ENCODE measurements around the gene ZNF470.

ZNF470 gene

DNA sequence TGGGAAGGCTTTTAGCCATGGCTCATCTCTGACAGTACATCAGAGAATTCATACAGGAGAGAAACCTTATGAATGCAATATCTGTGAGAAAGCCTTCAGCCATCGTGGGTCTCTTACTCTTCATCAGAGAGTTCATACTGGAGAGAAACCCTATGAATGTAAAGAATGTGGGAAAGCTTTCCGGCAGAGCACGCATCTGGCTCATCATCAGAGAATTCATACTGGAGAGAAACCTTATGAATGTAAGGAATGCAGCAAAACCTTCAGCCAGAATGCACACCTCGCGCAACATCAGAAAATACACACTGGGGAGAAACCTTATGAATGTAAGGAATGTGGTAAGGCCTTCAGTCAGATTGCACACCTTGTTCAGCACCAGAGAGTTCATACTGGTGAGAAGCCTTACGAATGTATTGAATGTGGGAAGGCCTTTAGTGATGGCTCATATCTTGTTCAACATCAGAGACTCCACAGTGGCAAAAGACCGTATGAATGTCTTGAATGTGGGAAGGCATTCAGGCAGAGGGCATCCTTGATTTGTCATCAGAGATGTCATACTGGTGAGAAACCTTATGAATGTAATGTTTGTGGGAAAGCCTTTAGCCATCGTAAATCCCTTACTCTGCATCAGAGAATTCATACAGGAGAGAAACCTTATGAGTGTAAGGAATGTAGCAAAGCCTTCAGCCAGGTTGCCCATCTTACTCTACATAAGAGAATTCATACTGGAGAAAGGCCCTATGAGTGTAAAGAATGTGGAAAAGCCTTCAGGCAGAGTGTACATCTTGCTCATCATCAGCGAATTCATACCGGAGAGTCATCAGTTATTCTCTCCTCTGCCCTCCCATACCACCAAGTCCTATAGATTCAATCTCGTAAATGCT is 10.7 kb downstream of the ZNF470 start:
- in situ Hi-C loops (cut with MboI; ENCODE audit: low pct_unique_long_range_greater_than_20kb, low sequenced_read_pairs, unreplicated experiment), result no loop called here

DNA sequence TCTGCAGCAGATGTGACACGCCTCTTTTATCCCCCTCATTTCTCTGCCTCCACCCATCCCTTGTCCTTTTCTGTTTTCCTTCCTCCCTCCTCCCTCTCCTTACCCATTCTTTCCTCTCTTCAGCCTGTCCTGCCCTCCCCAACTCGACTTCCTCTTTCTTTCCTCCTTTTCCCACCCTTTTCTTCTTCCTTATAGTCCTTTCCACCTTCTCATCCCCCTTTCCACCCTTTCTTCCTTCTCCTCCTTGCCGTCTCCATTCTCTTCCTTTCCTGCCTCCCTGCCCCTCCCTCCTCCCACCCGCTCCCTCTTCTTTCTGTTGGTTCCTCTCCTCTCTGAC is 27.1 kb downstream of the ZNF470 start:
- TF ChIP-seq, protein P1, sequence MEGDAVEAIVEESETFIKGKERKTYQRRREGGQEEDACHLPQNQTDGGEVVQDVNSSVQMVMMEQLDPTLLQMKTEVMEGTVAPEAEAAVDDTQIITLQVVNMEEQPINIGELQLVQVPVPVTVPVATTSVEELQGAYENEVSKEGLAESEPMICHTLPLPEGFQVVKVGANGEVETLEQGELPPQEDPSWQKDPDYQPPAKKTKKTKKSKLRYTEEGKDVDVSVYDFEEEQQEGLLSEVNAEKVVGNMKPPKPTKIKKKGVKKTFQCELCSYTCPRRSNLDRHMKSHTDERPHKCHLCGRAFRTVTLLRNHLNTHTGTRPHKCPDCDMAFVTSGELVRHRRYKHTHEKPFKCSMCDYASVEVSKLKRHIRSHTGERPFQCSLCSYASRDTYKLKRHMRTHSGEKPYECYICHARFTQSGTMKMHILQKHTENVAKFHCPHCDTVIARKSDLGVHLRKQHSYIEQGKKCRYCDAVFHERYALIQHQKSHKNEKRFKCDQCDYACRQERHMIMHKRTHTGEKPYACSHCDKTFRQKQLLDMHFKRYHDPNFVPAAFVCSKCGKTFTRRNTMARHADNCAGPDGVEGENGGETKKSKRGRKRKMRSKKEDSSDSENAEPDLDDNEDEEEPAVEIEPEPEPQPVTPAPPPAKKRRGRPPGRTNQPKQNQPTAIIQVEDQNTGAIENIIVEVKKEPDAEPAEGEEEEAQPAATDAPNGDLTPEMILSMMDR (IDR thresholded peaks at IDR 0.05; ENCODE audit: extremely low read depth, insufficient read depth, missing control alignments), result no peak
- DNase-seq (ENCODE audit: low spot score), result no peak
- in situ Hi-C loops (cut with MboI; ENCODE audit: low pct_unique_long_range_greater_than_20kb, low sequenced_read_pairs, unreplicated experiment), result no loop called here

More for the DNA sequence above, 10.7 kb downstream of the ZNF470 start:
- DNase-seq (ENCODE audit: low spot score), result no peak
- TF ChIP-seq, protein P1 (IDR thresholded peaks at IDR 0.05; ENCODE audit: extremely low read depth, insufficient read depth, missing control alignments), result no peak

DNA sequence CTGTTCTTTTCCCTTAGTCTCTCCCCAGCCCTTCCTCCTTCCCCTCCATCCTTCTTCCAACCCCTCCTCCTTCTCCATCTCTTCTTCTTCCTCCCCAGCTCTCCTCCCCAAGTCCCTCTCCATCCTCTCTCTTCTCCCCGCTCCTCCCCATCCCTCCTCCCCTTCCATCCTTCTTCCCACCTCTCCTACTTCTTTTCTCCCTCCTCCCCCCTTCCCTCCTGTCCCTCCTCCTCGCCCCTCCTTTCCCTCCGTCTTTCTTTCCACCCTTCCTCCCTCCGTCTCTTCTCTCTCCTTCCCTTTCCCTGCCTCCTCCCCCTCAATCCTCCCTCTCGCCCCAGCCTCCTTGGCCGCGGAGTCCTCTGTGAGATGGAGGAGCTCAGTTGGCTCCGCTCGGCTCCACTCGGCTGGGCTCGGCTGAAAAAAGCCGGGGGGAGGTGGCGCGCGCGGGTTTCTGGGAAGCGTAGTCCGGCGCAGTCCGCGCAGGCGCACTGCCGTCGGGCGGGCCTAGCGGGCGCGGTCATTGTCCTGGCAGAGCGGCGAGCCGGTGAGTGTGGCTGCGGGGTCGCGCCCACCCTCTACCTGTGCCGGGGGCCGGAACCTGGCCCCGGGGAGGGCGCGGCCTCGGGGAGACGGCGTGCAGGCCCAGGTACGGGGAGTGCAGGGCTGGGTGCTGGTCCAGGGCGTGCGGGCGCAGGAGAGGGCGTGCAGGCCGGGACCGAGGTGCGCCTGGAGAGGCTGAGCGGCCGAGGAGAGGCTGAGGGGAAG is 27.7 kb downstream of the ZNF470 start, which contains the start of gene ZNF71:
ZNF71 (plus strand) TSS at position 520 of the 765 bp plus-strand sequence. CDS start 6,257 bp downstream, outside the sequence.
- in situ Hi-C loops (cut with MboI; ENCODE audit: low pct_unique_long_range_greater_than_20kb, low sequenced_read_pairs, unreplicated experiment), result no loop called here
- TF ChIP-seq, protein P1 (IDR thresholded peaks at IDR 0.05; ENCODE audit: extremely low read depth, insufficient read depth, missing control alignments), result no peak
- DNase-seq (ENCODE audit: low spot score), result peak; percentile 97

DNA sequence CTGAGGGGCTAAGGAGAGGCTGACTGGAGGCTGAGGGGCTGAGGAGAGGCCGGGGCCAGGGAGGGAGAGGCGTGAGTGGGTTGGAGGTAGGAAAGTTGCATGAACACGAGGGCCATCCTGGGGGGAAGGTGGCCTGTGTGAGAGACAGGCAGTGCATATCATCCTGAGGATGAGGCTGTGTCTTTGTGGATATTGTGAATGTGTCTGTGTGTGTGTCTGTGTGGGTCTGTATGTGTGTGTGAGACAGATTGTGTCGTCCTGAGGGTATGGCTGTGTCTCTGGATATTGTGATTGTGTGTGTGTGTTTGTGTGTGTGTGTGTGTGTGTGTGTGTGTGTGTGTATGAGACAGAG is 28.3 kb downstream of the ZNF470 start:
- in situ Hi-C loops (cut with MboI; ENCODE audit: low pct_unique_long_range_greater_than_20kb, low sequenced_read_pairs, unreplicated experiment), result no loop called here
- TF ChIP-seq, protein P1 (IDR thresholded peaks at IDR 0.05; ENCODE audit: extremely low read depth, insufficient read depth, missing control alignments), result no peak
- DNase-seq (ENCODE audit: low spot score), result no peak

DNA sequence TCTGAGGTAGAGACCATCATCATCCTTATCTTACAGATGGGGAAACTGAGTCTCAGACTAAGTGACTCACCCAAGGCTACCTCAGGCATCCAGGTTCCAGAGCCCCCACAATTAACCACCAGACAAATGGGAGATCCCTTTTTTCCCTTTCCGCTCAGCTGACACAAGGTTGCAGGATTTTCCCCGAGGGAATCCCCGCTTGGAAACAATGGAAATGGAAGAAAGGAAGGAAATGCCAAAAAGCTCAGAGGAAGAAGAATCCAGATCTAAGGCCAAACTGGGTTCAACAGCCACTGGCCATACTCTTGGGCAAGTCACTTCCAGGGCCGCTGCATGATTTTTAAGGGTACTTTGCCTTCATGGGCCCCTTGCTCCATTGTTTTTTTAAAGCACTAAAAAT is 29.4 kb downstream of the ZNF470 start:
- TF ChIP-seq, protein P1 (IDR thresholded peaks at IDR 0.05; ENCODE audit: extremely low read depth, insufficient read depth, missing control alignments), result no peak
- no peak for DNase-seq (ENCODE audit: low spot score)
- in situ Hi-C loops (cut with MboI; ENCODE audit: low pct_unique_long_range_greater_than_20kb, low sequenced_read_pairs, unreplicated experiment), result no loop called here

DNA sequence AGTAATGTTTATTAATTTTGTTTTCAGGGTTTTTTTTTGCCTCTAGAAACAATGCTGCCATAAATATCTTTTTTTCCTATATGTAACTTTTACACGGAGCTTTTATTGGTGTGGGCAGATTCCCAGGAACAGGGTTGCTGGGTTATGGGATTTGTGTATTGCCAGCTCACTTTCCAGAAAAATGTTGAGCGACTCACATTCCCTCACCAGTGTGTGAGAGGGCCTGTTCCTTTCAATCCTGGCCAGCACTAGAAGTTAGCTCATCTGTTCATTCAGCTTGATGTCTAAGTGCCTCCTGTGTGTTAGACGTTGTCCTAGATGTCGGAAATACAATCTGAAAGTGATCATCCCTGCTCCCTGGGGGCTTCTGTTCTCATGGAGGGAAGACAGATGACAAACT is 30.4 kb downstream of the ZNF470 start:
- DNase-seq (ENCODE audit: low spot score), result no peak
- TF ChIP-seq, protein P1 (IDR thresholded peaks at IDR 0.05; ENCODE audit: extremely low read depth, insufficient read depth, missing control alignments), result no peak
- in situ Hi-C loops (cut with MboI; ENCODE audit: low pct_unique_long_range_greater_than_20kb, low sequenced_read_pairs, unreplicated experiment), result no loop called here

Data from GM13977 (cell line).